ENCODE results near the gene MICU1.

MICU1 gene

GRCh38 chr10:72364239-72364777 lies 261.6 kb downstream of the MICU1 start:
- peak; percentile 83 for DNase-seq (ENCODE audit: low read depth)
- peak; percentile 88 for TF ChIP-seq CTCF (IDR thresholded peaks at IDR 0.05; ENCODE audit: control insufficient read depth, extremely low read depth, insufficient read depth)
- H3K4me3 ChIP-seq (ENCODE audit: low read depth, low read length) = no peak overlapping the region

GRCh38 chr10:72356987-72357386 lies 268.9 kb downstream of the MICU1 start:
- DNase-seq (ENCODE audit: low read depth) = no peak
- TF ChIP-seq CTCF (IDR thresholded peaks at IDR 0.05; ENCODE audit: control insufficient read depth, extremely low read depth, insufficient read depth) = no peak

GRCh38 chr10:72356115-72356514 lies 269.8 kb downstream of the MICU1 start:
- no peak for TF ChIP-seq CTCF (IDR thresholded peaks at IDR 0.05; ENCODE audit: control insufficient read depth, extremely low read depth, insufficient read depth)
- DNase-seq (ENCODE audit: low read depth) = no peak
- H3K4me3 ChIP-seq (ENCODE audit: low read depth, low read length) = no peak overlapping the region

More at GRCh38 chr10:72356987-72357386, 268.9 kb downstream of the MICU1 start:
- no peak overlapping the region for H3K4me3 ChIP-seq (ENCODE audit: low read depth, low read length)

GRCh38 chr10:72355214-72355555 lies 270.7 kb downstream of the MICU1 start:
- peak overlapping the region; percentile 62 for H3K4me3 ChIP-seq (ENCODE audit: low read depth, low read length)
- DNase-seq (ENCODE audit: low read depth) = no peak
- no peak for TF ChIP-seq CTCF (IDR thresholded peaks at IDR 0.05; ENCODE audit: control insufficient read depth, extremely low read depth, insufficient read depth)

- peak; percentile 85 for DNase-seq (ENCODE audit: low read depth)
- peak within 1 kb of the TSS; percentile 62 for H3K4me3 ChIP-seq (ENCODE audit: low read depth, low read length)
- TF ChIP-seq CTCF (IDR thresholded peaks at IDR 0.05; ENCODE audit: control insufficient read depth, extremely low read depth, insufficient read depth) = no peak
Observed at GRCh38 chr10:72354356-72355213, 271.3 kb downstream of the MICU1 start, which contains the start of gene DNAJB12. TSS of gene DNAJB12 (minus strand) at chr10:72354919. CDS start at chr10:72354897, 22 bp downstream.

- no peak for DNase-seq (ENCODE audit: low read depth)
- peak overlapping the region; percentile 62 for H3K4me3 ChIP-seq (ENCODE audit: low read depth, low read length)
- TF ChIP-seq CTCF (IDR thresholded peaks at IDR 0.05; ENCODE audit: control insufficient read depth, extremely low read depth, insufficient read depth) = no peak
Observed at GRCh38 chr10:72353965-72354355, 271.9 kb downstream of the MICU1 start.

All from LNCaP clone FGC (cell line).